LNCaP clone FGC (cell line): ENCODE data around the gene CDKN2D.
"Not testable (repeated sequence)": the region's sequence is repeated elsewhere in the genome, so short reads cannot be mapped to it uniquely, and the experiment has no call there.

Experiments
- DNase-seq: peaks from one replicate; pipeline ENCODE4 v3.0.0-alpha.2; 2011; ENCODE audit warnings: low read depth
- H3K4me3 ChIP-seq: 2 replicates; pipeline ENCODE4 v1.5.1; 2011; ENCODE audit warnings: mild to moderate bottlenecking, low read depth, low read length, control low read depth
- CTCF ChIP-seq: IDR thresholded peaks from 2 replicates; pipeline ENCODE4 v1.5.1; 2012; ENCODE audit warnings: mild to moderate bottlenecking; ENCODE audit not compliant: control insufficient read depth, insufficient read depth; ENCODE audit errors: extremely low read depth

CDKN2D gene

GRCh38 chr19:10551698-10552301, 17.0 kb downstream of the CDKN2D start:
- no peak overlapping the region for H3K4me3 ChIP-seq
- TF ChIP-seq CTCF, result peak; percentile 53
- DNase-seq, result no peak

DNA sequence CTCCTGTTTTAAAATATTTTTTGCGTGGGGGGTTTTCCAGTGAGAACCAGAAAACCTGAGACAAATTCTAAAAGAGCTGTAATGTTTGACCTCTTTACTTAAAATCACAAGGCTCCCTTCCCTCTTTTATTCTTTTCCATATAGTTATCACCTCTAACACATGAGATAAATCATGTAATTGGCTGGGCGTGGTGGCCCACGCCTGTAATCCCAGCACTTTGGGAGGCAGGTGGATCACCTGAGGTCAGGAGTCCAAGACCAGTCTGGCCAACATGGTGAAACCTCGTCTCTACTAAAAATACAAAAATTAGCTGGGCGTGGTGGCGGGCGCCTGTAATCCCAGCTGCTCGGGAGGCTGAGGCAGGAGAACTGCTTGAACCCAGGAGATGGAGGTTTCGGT, 17.8 kb downstream of the CDKN2D start:
- H3K4me3 ChIP-seq, DNase-seq: not testable (repeated sequence)

DNA sequence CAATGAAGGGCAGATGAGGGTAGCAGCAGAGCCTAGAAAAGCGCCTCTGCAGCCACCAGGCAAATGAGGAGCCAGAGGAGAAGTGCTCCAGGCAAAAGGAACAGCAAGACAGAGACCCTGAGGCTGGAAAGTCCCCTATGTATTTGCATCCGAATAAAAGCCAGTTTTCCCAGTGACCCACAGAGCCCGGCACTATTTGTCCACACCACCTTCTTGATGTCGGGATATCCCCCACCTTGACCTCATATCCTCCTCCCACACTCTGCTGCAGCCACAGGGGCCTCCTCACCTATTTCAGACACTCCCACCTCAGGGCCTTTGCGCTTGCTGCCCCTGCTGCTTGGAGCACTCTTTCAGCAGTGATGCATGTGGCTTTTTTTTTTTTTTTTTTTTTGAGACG, 18.4 kb downstream of the CDKN2D start:
- no peak for DNase-seq
- TF ChIP-seq CTCF, result no peak

GRCh38 chr19:10549733-10550132, 19.0 kb downstream of the CDKN2D start:
- no peak for DNase-seq
- H3K4me3 ChIP-seq, result no peak overlapping the region
- no peak for TF ChIP-seq CTCF

More for the DNA sequence above, 18.4 kb downstream of the CDKN2D start:
- no peak overlapping the region for H3K4me3 ChIP-seq

GRCh38 chr19:10548746-10549276, 20.0 kb downstream of the CDKN2D start:
- no peak for TF ChIP-seq CTCF
- no peak for DNase-seq
- no peak overlapping the region for H3K4me3 ChIP-seq

GRCh38 chr19:10546817-10547216, 22.0 kb downstream of the CDKN2D start:
- no peak for TF ChIP-seq CTCF
- no peak for DNase-seq

GRCh38 chr19:10544753-10545251, 24.0 kb downstream of the CDKN2D start:
- DNase-seq, result no peak
- H3K4me3 ChIP-seq, result peak overlapping the region; percentile 86
- TF ChIP-seq CTCF, result no peak

More at GRCh38 chr19:10546817-10547216, 22.0 kb downstream of the CDKN2D start:
- no peak overlapping the region for H3K4me3 ChIP-seq
